HepG2 (cell line): ENCODE measurements around the gene PRKG1.

ENCODE experiments used
- ATF3 ChIP-seq: sonication (generic); formaldehyde crosslinking; IDR thresholded peaks from 2 replicates; pipeline ENCODE4 v1.4.0; 2020; ENCODE audit warnings: missing genetic modification reagents
- CHD4 ChIP-seq: fragments of 200-600 bp; sonication (generic); IDR thresholded peaks from 2 replicates; pipeline ENCODE4 v1.7.0; 2017; ENCODE audit warnings: mild to moderate bottlenecking, low read length, borderline replicate concordance
- CTCF ChIP-seq: sonication (generic); formaldehyde crosslinking; IDR thresholded peaks from 2 replicates; pipeline ENCODE4 v1.5.0; 2020; ENCODE audit warnings: mild to moderate bottlenecking, missing genetic modification reagents, moderate library complexity
- HNF4G ChIP-seq, 2 experiments: sonication (generic) in 1 of 2; formaldehyde crosslinking in 1 of 2; IDR thresholded peaks; 2 replicates each; pipeline versions ENCODE4 v1.4.0 to v1.6.1; 2011 to 2020; ENCODE audit warnings: borderline replicate concordance in 2 of 2, low read depth in 2 of 2, mild to moderate bottlenecking in 2 of 2, low read length in 1 of 2, missing genetic modification reagents in 1 of 2, moderate library complexity in 1 of 2
- NFYB ChIP-seq: sonication (generic); formaldehyde crosslinking; IDR thresholded peaks from 2 replicates; pipeline ENCODE4 v1.4.0; 2020; ENCODE audit warnings: missing genetic modification reagents
- POLR2AphosphoS5 ChIP-seq: IDR thresholded peaks from 2 replicates; pipeline ENCODE4 v1.6.1; 2012; ENCODE audit warnings: low read depth, low read length
- PRPF4 ChIP-seq: fragments of 200-400 bp; formaldehyde crosslinking; IDR thresholded peaks from 2 replicates; pipeline ENCODE4 v1.6.1; 2016; ENCODE audit warnings: low read length, low read depth; ENCODE audit not compliant: poor library complexity, severe bottlenecking
- ZNF331 ChIP-seq: sonication (generic); formaldehyde crosslinking; IDR thresholded peaks from 2 replicates; pipeline ENCODE4 v1.4.0; 2020; ENCODE audit warnings: missing genetic modification reagents
- TF ChIP-seq, protein P1 (sequence below): sonication (generic); formaldehyde crosslinking; IDR thresholded peaks from 2 replicates; pipeline ENCODE4 v1.4.0; 2020; ENCODE audit warnings: mild to moderate bottlenecking, missing genetic modification reagents

- no peak for TF ChIP-seq ATF3 (CRISPR knock-in tag)
- no peak for TF ChIP-seq POLR2AphosphoS5
- no peak for TF ChIP-seq PRPF4
- TF ChIP-seq HNF4G (IDR thresholded peaks at IDR 0.05; ENCODE audit: borderline replicate concordance, low read depth, low read length): no peak
- TF ChIP-seq HNF4G (CRISPR knock-in tag; IDR thresholded peaks at IDR 0.05; ENCODE audit: borderline replicate concordance, low read depth): no peak
- TF ChIP-seq CHD4: no peak
- TF ChIP-seq NFYB (CRISPR knock-in tag): no peak
- TF ChIP-seq ZNF331 (CRISPR knock-in tag): no peak
- TF ChIP-seq, protein P1, sequence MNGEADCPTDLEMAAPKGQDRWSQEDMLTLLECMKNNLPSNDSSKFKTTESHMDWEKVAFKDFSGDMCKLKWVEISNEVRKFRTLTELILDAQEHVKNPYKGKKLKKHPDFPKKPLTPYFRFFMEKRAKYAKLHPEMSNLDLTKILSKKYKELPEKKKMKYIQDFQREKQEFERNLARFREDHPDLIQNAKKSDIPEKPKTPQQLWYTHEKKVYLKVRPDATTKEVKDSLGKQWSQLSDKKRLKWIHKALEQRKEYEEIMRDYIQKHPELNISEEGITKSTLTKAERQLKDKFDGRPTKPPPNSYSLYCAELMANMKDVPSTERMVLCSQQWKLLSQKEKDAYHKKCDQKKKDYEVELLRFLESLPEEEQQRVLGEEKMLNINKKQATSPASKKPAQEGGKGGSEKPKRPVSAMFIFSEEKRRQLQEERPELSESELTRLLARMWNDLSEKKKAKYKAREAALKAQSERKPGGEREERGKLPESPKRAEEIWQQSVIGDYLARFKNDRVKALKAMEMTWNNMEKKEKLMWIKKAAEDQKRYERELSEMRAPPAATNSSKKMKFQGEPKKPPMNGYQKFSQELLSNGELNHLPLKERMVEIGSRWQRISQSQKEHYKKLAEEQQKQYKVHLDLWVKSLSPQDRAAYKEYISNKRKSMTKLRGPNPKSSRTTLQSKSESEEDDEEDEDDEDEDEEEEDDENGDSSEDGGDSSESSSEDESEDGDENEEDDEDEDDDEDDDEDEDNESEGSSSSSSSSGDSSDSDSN (CRISPR knock-in tag): no peak
- TF ChIP-seq CTCF (CRISPR knock-in tag): no peak
Measured at GRCh38 chr10:51034769-51035168, 39.5 kb upstream of the PRKG1 start.
